Endothelial cell of umbilical vein (primary cell): ENCODE measurements around the gene CINP. TPM values are rescaled to one million over a fixed set of nuclear protein-coding genes. Genes with fewer than 3 reads are reported as not detected.

Experiments used
- BruUV-seq: library from RNA; stranded (reverse); fragments of 400-500 nt; replicated peaks from 2 replicates; lab custom pipeline; 2021; lab: Mats Ljungman, UMichigan
- CTCF ChIA-PET: fragments of 300-600, 350-600 bp; sonication (Branson Sonifier 250); formaldehyde crosslinking; loops from one replicate; lab custom pipeline; 2021; ENCODE audit warnings: antibody characterized with exemption, inconsistent platforms; lab: Charles Lee
- POLR2A ChIA-PET: fragments of 300-600, 350-600 bp; sonication (Branson Sonifier 250); formaldehyde crosslinking; loops from one replicate; lab custom pipeline; 2021; ENCODE audit warnings: antibody characterized with exemption, inconsistent platforms; lab: Charles Lee
- DNase-seq: peaks from one replicate; pipeline ENCODE4 v3.0.0-alpha.2; 2011; ENCODE audit warnings: low read depth, low spot score
- FAIRE-seq: peaks from 2 replicates; lab custom pipeline; 2011; peaks lifted over from hg19 to GRCh38; lab: Jason Lieb, UNC
- H2AFZ ChIP-seq: 2 replicates; pipeline ENCODE4 v1.6.0; 2012; ENCODE audit warnings: low read depth, low read length, control low read depth, inconsistent platforms
- H3K27ac ChIP-seq: 2 replicates; pipeline ENCODE4 v1.5.1; 2011; ENCODE audit warnings: low read depth, mild to moderate bottlenecking, control low read depth, low read length, moderate library complexity; ENCODE audit not compliant: insufficient read depth
- H3K27me3 ChIP-seq, 2 experiments: 2 replicates each; pipeline versions ENCODE4 v1.6.0 to v1.6.1; 2011; ENCODE audit warnings: low read length in 2 of 2, mixed read lengths in 1 of 2; ENCODE audit not compliant: control insufficient read depth in 2 of 2, insufficient read depth in 2 of 2
- H3K36me3 ChIP-seq, 2 experiments: 2 replicates in 1 of 2; 3 replicates in 1 of 2; pipeline ENCODE4 v1.5.1; 2011; ENCODE audit warnings: low read length in 2 of 2, mild to moderate bottlenecking in 1 of 2, moderate library complexity in 1 of 2; ENCODE audit not compliant: control insufficient read depth in 2 of 2, insufficient read depth in 2 of 2; ENCODE audit errors: extremely low read depth in 1 of 2
- H3K4me1 ChIP-seq: 3 replicates; pipeline ENCODE4 v1.5.1; 2011; ENCODE audit warnings: mild to moderate bottlenecking, low read length; ENCODE audit not compliant: control insufficient read depth, insufficient read depth; ENCODE audit errors: extremely low read depth
- H3K4me2 ChIP-seq: 2 replicates; pipeline ENCODE4 v1.6.1; 2011; ENCODE audit warnings: low read length, control low read depth, mixed read lengths; ENCODE audit not compliant: insufficient read depth
- H3K4me3 ChIP-seq, 3 experiments: fragments of 200-600 bp in 1 of 3; sonication (generic), shearing (Covaris generic) in 1 of 3; replicated peaks in 1 of 3; 2 replicates each; pipeline ENCODE4 v1.5.1; 2011 to 2016; ENCODE audit warnings: control low read depth in 3 of 3, low read length in 3 of 3, mild to moderate bottlenecking in 2 of 3, inconsistent platforms in 1 of 3, low read depth in 1 of 3, moderate library complexity in 1 of 3; ENCODE audit not compliant: insufficient read depth in 1 of 3
- H3K79me2 ChIP-seq: 2 replicates; pipeline ENCODE4 v1.6.0; 2012; ENCODE audit warnings: low read length, inconsistent platforms; ENCODE audit not compliant: control insufficient read depth, insufficient read depth
- H3K9ac ChIP-seq: replicated peaks from 2 replicates; pipeline ENCODE3; 2011; ENCODE audit warnings: low read length, control low read depth; ENCODE audit not compliant: insufficient read depth; ENCODE audit errors: extremely low read depth
- H3K9me1 ChIP-seq: replicated peaks from 3 replicates; pipeline ENCODE4 v1.6.0; 2011; ENCODE audit warnings: mild to moderate bottlenecking, low read length; ENCODE audit not compliant: control insufficient read depth, insufficient read depth; ENCODE audit errors: extremely low read depth
- H3K9me3 ChIP-seq: replicated peaks from 2 replicates; pipeline ENCODE4 v1.5.1; 2012; ENCODE audit warnings: low read length, inconsistent platforms; ENCODE audit not compliant: control insufficient read depth, insufficient read depth
- H4K20me1 ChIP-seq: replicated peaks from 2 replicates; pipeline ENCODE3; 2011; ENCODE audit warnings: mild to moderate bottlenecking, low read length; ENCODE audit not compliant: control insufficient read depth, insufficient read depth; ENCODE audit errors: extremely low read depth
- CTCF ChIP-seq, 2 donors: IDR thresholded peaks; 1 replicate in 1 of 2; 2 replicates in 1 of 2; pipeline ENCODE4 v1.5.1; 2011; ENCODE audit warnings: low read length in 2 of 2, mild to moderate bottlenecking in 2 of 2, moderate library complexity in 2 of 2, control low read depth in 1 of 2, inconsistent platforms in 1 of 2, low read depth in 1 of 2; ENCODE audit not compliant: insufficient read depth in 1 of 2; ENCODE audit errors: extremely low read depth in 1 of 2
- EZH2 ChIP-seq: IDR thresholded peaks from 2 replicates; pipeline ENCODE4 v1.6.1; 2012; ENCODE audit warnings: borderline replicate concordance, low read depth, mild to moderate bottlenecking, moderate library complexity, low read length, inconsistent platforms; ENCODE audit not compliant: severe bottlenecking
- FOS ChIP-seq: IDR thresholded peaks from 2 replicates; pipeline ENCODE4 v1.6.1; 2011; ENCODE audit warnings: mild to moderate bottlenecking, low read length, moderate library complexity, borderline replicate concordance; ENCODE audit not compliant: insufficient read depth
- GATA2 ChIP-seq: IDR thresholded peaks from 2 replicates; pipeline ENCODE4 v1.7.0; 2011; ENCODE audit warnings: low read depth, mild to moderate bottlenecking, moderate library complexity, mixed read lengths, low read length; ENCODE audit not compliant: insufficient read length, insufficient read depth
- JUN ChIP-seq: IDR thresholded peaks from 2 replicates; pipeline ENCODE4 v1.6.1; 2011; ENCODE audit warnings: borderline replicate concordance, low read depth; ENCODE audit not compliant: insufficient read length, insufficient read depth
- MAX ChIP-seq: IDR thresholded peaks from 2 replicates; pipeline ENCODE4 v1.6.1; 2011; ENCODE audit not compliant: insufficient read depth, insufficient read length
- POLR2A ChIP-seq: IDR thresholded peaks from 2 replicates; pipeline ENCODE4 v1.6.1; 2012; ENCODE audit warnings: low read depth, mild to moderate bottlenecking, control low read depth, low read length
- POLR2AphosphoS5 ChIP-seq: IDR thresholded peaks from 2 replicates; pipeline ENCODE4 v1.6.1; 2012; ENCODE audit warnings: low read depth, mild to moderate bottlenecking, control low read depth, low read length, moderate library complexity; ENCODE audit not compliant: insufficient read depth
- dilution Hi-C: fragments of 300-500 bp; cut with MboI; formaldehyde crosslinking; loops from one replicate; pipeline ENCODE4 v1.15.0; 2019; ENCODE audit warnings: low sequenced_read_pairs; ENCODE audit not compliant: extremely low pct_ligation_motif_present
- intact Hi-C: fragments of 100-400 bp; cut with micrococcal nuclease; formaldehyde crosslinking; loops from one replicate; pipeline ENCODE4 v1.10.0; 2022
- polyA plus RNA-seq, 4 experiments: library from polyadenylated mRNA; depleted of rRNA in 3 of 4; stranded (reverse) in 3 of 4; unstranded in 1 of 4; fragments of >200 nt; gene quantifications; 2 replicates each; pipeline versions ENCODE4 v1.2.1 to v1.2.3, GENCODE V29; 2011 to 2012; ENCODE audit warnings: missing spikeins in 1 of 4
- total RNA-seq: library from RNA; stranded (reverse); gene quantifications from 2 replicates; pipeline ENCODE4 v1.2.3, GENCODE V29; 2021

The CINP gene
- total and polyA plus RNA-seq, 2 donors (not counting 3 experiments of a cell fraction or from before 2014, with no cell fraction given): 44.0 to 79.1 TPM

GRCh38 chr14:102335163-102335562, 27.5 kb downstream of the CINP start:
- Histone ChIP-seq H3K9me1 (no peaks in the 10 kb centered on the region), H3K4me2 (no peak overlapping the region), H3K4me3 (no peak overlapping the region), H3K27ac (no peak overlapping the region), H3K4me1 (no peaks in the 10 kb centered on the region), H3K79me2 (no peaks in the 10 kb centered on the region), H3K9ac (no peak overlapping the region), H3K27me3 (no peaks in the 10 kb centered on the region), H3K36me3 (peaks cover 3 to 9% of the 10 kb centered on the region in 2 experiments), H3K9me3 (no peaks in the 10 kb centered on the region), H2AFZ (no peak overlapping the region), H4K20me1 (no peaks in the 10 kb centered on the region)
- dilution Hi-C loops (no loop called here), intact Hi-C loops (no loop called here)
- CTCF ChIA-PET: interaction anchor here (1.2 kb wide), 1 partner anchor 18 kb away, joined by 3 read pairs; no protein-coding TSS in a partner anchor
- FAIRE-seq: no peak
- no peak for DNase-seq
- BruUV-seq: no TSS peak
- POLR2A ChIA-PET: no interaction called here
- TF ChIP-seq FOS (no peak), POLR2AphosphoS5 (no peak), POLR2A (no peak), GATA2 (no peak), JUN (no peak), MAX (no peak), EZH2 (no peak), CTCF (IDR thresholded peaks at IDR 0.05; ENCODE audit: extremely low read depth in 1 of 2, insufficient read depth in 1 of 2, low read depth in 1 of 2, low read length in 2 of 2) (no peak)
